KMS-11 (cell line): Measurements from ENCODE around the gene RGS3.

Experiments used
- H2AFZ ChIP-seq: fragments of 200-600 bp; sonication (generic); 2 replicates; pipeline ENCODE4 v1.6.1; 2016; ENCODE audit warnings: antibody characterized with exemption, mixed run types, low read depth
- H3K27ac ChIP-seq: fragments of 200-600 bp; sonication (generic); 2 replicates; pipeline ENCODE4 v1.6.1; 2016; ENCODE audit warnings: mild to moderate bottlenecking, mixed run types
- H3K27me3 ChIP-seq: fragments of 200-600 bp; sonication (generic); 2 replicates; pipeline ENCODE4 v1.6.1; 2017; ENCODE audit warnings: mild to moderate bottlenecking, low read depth, mixed run types, moderate library complexity; ENCODE audit not compliant: insufficient read depth
- H3K36me3 ChIP-seq: fragments of 200-600 bp; sonication (generic); 2 replicates; pipeline ENCODE4 v1.6.1; 2017; ENCODE audit warnings: mild to moderate bottlenecking, mixed run types; ENCODE audit not compliant: insufficient read depth
- H3K4me1 ChIP-seq: fragments of 200-600 bp; sonication (generic); 2 replicates; pipeline ENCODE4 v1.6.1; 2016; ENCODE audit warnings: mild to moderate bottlenecking, low read depth, mixed run types; ENCODE audit not compliant: poor library complexity, severe bottlenecking
- H3K4me2 ChIP-seq: fragments of 200-600 bp; sonication (generic); 2 replicates; pipeline ENCODE4 v1.7.0; 2016; ENCODE audit warnings: mild to moderate bottlenecking, mixed run types
- H3K4me3 ChIP-seq: fragments of 200-600 bp; sonication (generic); IDR thresholded peaks from 2 replicates; pipeline ENCODE4 v1.6.1; 2017; ENCODE audit warnings: low read depth, low read length, mixed read lengths; ENCODE audit not compliant: insufficient read depth
- H3K79me2 ChIP-seq: fragments of 200-600 bp; sonication (generic); 2 replicates; pipeline ENCODE4 v1.6.1; 2016; ENCODE audit warnings: low read depth, mixed run types; ENCODE audit not compliant: insufficient read depth
- H3K9ac ChIP-seq: fragments of 200-600 bp; sonication (generic); 2 replicates; pipeline ENCODE4 v1.6.1; 2016; ENCODE audit warnings: mild to moderate bottlenecking, mixed run types
- H4K20me1 ChIP-seq: fragments of 200-600 bp; sonication (generic); 2 replicates; pipeline ENCODE4 v1.6.1; 2016; ENCODE audit warnings: mild to moderate bottlenecking, mixed run types; ENCODE audit not compliant: insufficient read depth
- TF ChIP-seq, protein P1 (sequence below): fragments of 200-600 bp; sonication (generic); conservative IDR thresholded peaks from 2 replicates; pipeline ENCODE4 v1.6.1; 2017; ENCODE audit warnings: low read depth, mild to moderate bottlenecking, antibody characterized with exemption, low read length, moderate library complexity, mixed read lengths

Gene RGS3

GRCh38 chr9:113540466-113540865 lies 76.9 kb downstream of the RGS3 start:
- Histone ChIP-seq H4K20me1 (no peaks in the 10 kb centered on the region), H2AFZ (no peak overlapping the region), H3K79me2 (no peaks in the 10 kb centered on the region), H3K4me3 (no peak overlapping the region), H3K4me2 (no peak overlapping the region), H3K9ac (no peak overlapping the region), H3K27ac (no peak overlapping the region), H3K4me1 (no peaks in the 10 kb centered on the region), H3K36me3 (no peaks in the 10 kb centered on the region), H3K27me3 (no peaks in the 10 kb centered on the region)
- TF ChIP-seq, protein P1, sequence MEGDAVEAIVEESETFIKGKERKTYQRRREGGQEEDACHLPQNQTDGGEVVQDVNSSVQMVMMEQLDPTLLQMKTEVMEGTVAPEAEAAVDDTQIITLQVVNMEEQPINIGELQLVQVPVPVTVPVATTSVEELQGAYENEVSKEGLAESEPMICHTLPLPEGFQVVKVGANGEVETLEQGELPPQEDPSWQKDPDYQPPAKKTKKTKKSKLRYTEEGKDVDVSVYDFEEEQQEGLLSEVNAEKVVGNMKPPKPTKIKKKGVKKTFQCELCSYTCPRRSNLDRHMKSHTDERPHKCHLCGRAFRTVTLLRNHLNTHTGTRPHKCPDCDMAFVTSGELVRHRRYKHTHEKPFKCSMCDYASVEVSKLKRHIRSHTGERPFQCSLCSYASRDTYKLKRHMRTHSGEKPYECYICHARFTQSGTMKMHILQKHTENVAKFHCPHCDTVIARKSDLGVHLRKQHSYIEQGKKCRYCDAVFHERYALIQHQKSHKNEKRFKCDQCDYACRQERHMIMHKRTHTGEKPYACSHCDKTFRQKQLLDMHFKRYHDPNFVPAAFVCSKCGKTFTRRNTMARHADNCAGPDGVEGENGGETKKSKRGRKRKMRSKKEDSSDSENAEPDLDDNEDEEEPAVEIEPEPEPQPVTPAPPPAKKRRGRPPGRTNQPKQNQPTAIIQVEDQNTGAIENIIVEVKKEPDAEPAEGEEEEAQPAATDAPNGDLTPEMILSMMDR: no peak

GRCh38 chr9:113541019-113541900 lies 77.7 kb downstream of the RGS3 start:
- Histone ChIP-seq H4K20me1 (no peaks in the 10 kb centered on the region), H3K36me3 (no peaks in the 10 kb centered on the region), H3K27ac (no peak overlapping the region), H3K4me2 (no peak overlapping the region), H3K4me1 (no peaks in the 10 kb centered on the region), H3K4me3 (no peak overlapping the region), H3K9ac (no peak overlapping the region), H2AFZ (no peak overlapping the region), H3K27me3 (no peaks in the 10 kb centered on the region), H3K79me2 (no peaks in the 10 kb centered on the region)
- TF ChIP-seq, protein P1: no peak

GRCh38 chr9:113542006-113542405 lies 78.5 kb downstream of the RGS3 start:
- H2AFZ ChIP-seq: no peak overlapping the region
- H4K20me1 ChIP-seq: no peaks in the 10 kb centered on the region
- no peak overlapping the region for H3K9ac ChIP-seq
- H3K4me3 ChIP-seq: no peak overlapping the region
- no peak overlapping the region for H3K4me2 ChIP-seq
- H3K79me2 ChIP-seq: no peaks in the 10 kb centered on the region
- no peaks in the 10 kb centered on the region for H3K36me3 ChIP-seq
- H3K27ac ChIP-seq: no peak overlapping the region
- H3K4me1 ChIP-seq: no peaks in the 10 kb centered on the region
- TF ChIP-seq, protein P1: no peak
- no peaks in the 10 kb centered on the region for H3K27me3 ChIP-seq

GRCh38 chr9:113542741-113543140 lies 79.2 kb downstream of the RGS3 start:
- TF ChIP-seq, protein P1: no peak
- Histone ChIP-seq H4K20me1 (no peaks in the 10 kb centered on the region), H3K4me2 (no peak overlapping the region), H3K79me2 (no peaks in the 10 kb centered on the region), H3K9ac (no peak overlapping the region), H2AFZ (no peak overlapping the region), H3K4me3 (no peak overlapping the region), H3K27ac (no peak overlapping the region), H3K27me3 (no peaks in the 10 kb centered on the region), H3K36me3 (no peaks in the 10 kb centered on the region), H3K4me1 (peaks cover under 1% of the 10 kb centered on the region)
